NCI-H2107 (cell line): ENCODE results near the gene BCAT1.

Experiments
- DNase-seq: peaks from one replicate; lab custom pipeline; 2025; lab: John Stamatoyannopoulos, UW

BCAT1 gene

GRCh38 chr12:24948757-24949722 is at the start of gene BCAT1:
Gene BCAT1, minus strand, starts transcription at chr12:24949101. Its CDS starts 169 bp downstream, at chr12:24948932.
- DNase-seq: no peak

GRCh38 chr12:24997970-24998582 is 49.2 kb upstream of the BCAT1 start:
- DNase-seq: no peak

- no peak for DNase-seq
Observed at GRCh38 chr12:24997496-24997895, 48.6 kb upstream of the BCAT1 start.

DNA sequence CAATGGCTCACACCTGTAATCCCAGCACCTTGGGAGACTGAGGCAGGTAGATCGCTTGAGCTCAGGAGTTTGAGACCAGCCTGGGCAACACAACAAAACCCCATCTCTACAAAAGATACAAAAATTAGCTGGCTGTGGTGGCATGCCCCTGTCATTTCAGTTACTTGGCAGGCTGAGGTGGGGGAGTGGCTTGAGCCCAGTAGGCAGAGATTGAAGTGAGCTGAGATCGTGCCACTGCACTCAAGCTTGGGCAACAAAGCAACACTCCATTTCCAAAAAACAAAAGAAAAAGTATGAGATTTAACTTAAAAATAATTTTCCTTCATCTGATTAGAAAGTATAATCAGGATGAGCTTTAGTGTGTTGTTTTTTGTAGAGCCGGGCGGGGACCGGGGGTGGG is 47.9 kb upstream of the BCAT1 start:
- DNase-seq: no peak

DNA sequence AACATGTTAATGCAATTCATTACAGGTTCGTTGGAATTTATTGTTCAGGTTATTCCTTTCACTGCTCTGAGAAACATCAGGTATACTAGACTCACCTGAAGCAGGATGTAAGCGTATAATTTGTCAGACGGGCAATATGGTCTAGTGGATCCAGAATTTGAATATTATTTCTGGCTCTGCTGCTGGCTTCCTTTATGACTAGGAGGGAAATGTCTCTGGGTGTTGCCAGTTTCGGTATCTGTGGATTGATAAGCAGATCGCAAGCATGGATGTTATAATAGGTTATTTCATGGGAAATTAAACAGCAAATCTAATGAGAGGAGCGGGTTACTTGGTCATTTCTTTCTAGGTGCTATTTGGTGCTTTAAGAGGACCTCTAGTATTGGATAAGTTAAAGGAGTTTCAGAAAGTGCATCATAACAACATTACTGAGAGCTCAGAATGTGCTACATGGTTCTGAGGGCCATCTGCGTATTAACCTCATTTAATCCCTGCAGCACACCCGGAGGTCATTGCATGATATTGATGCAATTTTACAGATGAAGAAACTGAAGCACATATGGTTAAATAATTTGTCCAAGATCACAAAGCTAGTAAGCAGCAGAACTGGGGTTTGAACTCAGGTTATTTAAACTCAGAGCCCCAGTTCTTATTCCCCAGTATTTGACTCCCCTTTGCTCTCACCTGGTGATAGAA is 47.3 kb upstream of the BCAT1 start:
- no peak for DNase-seq

GRCh38 chr12:24993793-24994192 is 44.9 kb upstream of the BCAT1 start:
- DNase-seq: no peak

GRCh38 chr12:24991209-24992049 is 42.5 kb upstream of the BCAT1 start:
- peak; percentile 12 for DNase-seq

DNA sequence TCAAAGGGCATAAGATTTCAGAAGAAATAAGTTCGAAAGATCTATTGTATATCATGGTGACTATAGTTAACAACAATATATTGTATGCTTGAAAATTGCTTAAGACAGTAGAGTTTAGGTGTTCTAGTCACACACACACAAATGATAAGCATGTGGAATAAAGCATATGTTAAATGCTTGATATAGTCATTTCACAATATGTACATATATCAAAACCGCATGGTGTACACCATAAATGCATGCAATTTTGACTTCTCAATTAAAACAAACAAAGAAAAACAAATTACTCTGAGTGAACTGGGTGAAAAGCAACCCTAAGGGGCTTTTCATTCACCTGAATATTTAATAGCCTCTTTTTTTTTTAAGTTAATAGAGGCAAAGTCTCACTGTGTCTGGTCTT is 40.3 kb upstream of the BCAT1 start:
- no peak for DNase-seq

- DNase-seq: no peak
Observed at GRCh38 chr12:24982250-24982649, 33.3 kb upstream of the BCAT1 start.

DNA sequence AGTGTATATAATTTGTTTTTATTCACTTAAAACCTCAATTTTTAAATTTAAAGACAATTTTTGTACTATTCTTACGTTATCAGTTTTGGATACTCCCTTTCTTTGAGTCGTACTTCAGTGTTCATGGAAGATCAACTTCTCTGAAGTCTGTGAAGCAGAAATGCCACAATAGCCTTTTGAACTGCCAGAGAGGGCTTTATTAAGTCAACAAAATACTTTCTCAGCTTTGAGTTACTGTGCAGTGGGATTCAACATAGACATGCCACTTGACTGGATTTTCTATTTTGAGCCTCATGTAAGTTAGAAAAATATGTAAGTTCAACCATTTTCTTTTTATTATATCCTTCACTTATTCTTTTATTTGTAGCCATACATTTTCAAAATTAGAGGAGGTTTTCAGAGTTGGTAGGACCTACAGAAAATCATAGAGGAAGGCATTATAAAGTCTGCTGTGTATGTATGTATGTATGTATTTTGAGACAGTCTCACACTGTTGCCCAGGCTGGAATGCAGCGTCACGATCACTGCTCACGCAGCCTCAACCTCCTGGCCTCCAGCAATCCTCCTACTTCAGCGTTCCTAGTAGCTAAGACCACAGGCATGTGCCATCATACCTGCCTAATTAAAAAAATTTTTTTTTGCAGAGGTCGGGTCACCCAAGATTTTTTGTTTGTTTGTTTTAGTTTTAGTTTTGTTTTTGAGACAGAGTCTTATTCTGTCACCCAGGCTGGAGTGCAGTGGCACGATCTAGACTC is 31.3 kb upstream of the BCAT1 start:
- no peak for DNase-seq

GRCh38 chr12:24979329-24979728 is 30.4 kb upstream of the BCAT1 start:
- no peak for DNase-seq

DNA sequence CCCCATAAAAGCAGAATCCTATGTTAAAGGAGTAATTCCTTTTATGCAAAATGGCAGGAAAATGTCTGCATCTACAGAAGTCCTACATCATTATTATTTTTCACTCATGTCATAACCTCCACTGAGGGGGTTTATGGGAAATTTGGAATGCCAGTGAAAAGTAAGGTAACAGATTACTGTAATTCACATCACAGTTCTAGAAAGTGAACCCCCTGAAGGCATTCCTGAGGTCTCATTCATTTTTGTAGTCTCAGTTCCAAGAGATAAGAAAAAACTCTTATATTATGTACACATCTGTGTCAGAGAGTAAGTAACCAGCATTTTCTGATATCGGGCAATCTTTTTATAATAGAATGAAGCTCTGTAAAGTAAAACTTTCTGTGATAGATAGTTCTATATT is 28.8 kb upstream of the BCAT1 start:
- no peak for DNase-seq

DNA sequence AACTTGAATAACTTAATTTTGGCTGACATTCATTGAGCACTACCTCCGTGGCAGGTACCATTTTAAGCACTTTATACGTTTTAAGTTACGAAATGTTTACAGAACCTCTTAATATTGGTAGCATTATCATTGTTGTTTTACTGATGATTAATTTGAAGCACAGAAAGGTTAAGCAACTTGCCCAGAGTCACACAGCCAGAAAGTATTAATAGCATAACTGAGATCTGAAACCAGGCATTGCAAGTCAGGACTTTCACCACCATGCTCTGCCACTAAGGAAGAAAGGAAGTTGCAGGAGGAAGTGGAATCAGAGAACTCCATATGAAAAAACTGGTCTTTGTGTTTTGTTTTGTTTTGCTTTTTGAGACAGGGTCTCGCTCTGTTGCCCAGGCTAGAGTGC is 28.2 kb upstream of the BCAT1 start:
- no peak for DNase-seq

DNA sequence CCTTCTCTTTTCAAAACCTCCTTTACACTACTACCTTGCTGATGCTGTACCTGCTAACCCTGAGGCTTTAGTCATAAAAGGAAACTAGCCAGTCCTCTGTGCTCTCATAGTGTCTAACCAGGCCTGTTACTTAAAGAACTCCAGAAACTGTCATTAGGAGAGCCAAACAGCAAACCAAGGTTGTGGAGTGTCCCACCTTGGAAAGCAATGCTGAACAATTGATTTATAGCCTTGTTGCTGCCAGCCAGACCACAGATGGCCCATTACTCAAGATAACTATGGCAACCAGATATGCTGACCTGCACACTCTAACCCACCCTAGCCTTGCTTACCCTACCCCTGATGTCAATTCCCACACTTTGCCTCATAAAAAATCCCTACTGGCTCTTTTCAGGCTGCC is 26.5 kb upstream of the BCAT1 start:
- no peak for DNase-seq

- DNase-seq: no peak
Observed at GRCh38 chr12:24974216-24974615, 25.3 kb upstream of the BCAT1 start.

DNA sequence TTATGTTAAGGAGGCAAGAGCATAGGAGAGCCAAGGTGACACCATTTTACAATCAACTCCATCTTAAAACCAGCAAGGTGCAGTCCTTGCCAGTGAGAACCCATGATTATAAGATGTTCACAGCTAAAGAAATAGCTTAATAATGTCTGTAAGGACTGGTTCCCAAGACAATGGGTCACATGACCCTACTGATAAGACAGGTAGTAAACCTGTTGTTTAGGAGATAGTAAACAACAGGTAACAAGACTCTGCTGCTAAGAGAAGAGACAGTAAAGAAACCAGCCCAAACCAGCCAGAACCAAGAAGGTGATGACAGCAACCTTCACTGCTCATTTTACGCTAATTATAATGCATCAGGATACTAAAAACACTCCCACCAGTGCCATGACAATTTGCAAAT is 23.2 kb upstream of the BCAT1 start:
- DNase-seq: no peak

GRCh38 chr12:24970177-24970576 is 21.3 kb upstream of the BCAT1 start:
- no peak for DNase-seq

DNA sequence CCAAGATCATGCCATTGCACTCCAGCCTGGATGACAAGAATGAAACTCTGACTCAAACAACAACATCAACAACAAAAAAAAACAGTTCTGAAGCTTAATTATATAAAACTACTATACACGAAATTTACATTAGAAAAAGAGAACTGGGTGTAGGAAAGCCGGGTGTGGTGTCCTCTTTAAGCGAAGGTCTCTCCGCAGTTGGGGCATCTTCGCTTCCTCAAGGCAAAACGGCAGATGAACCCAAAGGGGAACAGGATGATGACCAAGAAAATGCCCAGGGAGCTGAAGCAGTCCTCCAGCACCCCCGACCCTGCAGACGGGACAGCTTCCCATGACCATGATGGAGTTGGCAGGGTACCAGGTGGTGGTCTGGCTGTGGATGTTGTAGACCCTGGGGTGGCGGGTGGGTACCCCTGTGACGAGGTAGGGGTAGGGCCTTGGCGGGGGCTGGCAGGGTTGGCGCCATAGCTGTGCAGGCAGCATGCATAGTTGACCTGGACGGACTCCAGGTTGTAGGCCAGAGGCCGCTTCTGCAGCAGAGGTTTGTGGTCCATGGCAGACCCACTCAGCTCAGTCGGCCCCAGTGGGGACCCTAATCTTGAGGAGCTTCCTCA is 18.2 kb upstream of the BCAT1 start:
- DNase-seq: no peak

DNA sequence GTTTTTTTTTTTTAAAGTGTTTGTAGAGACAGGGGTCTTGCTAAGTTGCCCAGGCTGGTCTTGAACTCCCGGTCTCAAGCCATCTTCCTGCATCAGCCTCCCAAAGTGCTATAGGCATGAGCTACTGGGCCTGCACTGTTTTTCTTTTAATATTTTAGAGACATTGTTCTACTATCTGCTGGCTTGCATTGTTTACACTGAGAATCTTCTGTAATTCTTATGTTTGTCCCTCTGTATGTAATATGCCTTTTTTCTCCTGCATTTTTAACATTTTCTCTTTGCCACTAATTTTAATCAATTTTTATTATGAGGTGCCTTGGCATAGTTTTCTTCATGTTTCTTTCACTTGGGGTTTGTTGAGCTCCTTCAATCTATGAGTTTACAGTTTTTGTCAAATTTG is 15.4 kb upstream of the BCAT1 start:
- no peak for DNase-seq

DNA sequence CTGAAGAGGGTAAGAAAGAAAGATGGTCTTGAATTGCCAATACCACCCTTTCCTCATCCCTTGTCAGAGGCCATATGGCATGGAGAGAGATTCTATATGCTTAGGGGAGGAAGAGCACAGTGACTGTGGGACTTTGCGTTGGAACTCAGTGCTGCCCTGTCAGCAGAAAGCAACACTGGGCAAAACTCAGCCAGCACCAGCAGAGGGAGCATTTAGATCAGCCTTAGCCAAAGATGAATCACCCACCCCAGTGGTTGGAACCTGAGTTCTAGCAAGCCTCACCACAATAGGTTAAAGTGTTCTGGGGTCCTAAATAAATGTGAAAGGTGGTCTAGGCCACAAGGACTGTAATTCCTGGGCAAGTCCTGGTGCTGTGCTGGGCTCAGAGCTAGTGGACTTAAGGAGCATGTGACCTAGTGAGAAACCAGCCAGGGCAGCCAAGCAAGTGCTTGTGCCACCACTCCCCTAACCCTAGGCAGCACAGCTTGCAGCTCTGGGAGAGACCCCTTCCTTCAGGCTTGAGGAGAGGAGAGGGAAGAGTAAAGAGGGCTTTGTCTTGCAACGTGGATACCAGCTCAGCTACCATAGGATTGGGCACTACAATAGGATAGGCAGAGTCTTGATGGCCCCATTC is 11.4 kb upstream of the BCAT1 start:
- no peak for DNase-seq
